SK-N-SH (cell line): ENCODE data around the gene MYMX.

Source experiments
- GABPA ChIP-seq: IDR thresholded peaks from 2 replicates; pipeline ENCODE4 v1.4.0; 2012; ENCODE audit warnings: low read depth, mild to moderate bottlenecking
- POLR2AphosphoS5 ChIP-seq: IDR thresholded peaks from 2 replicates; pipeline ENCODE4 v1.6.1; 2012; ENCODE audit warnings: low read depth, low read length
- RAD21 ChIP-seq: IDR thresholded peaks from 2 replicates; pipeline ENCODE4 v1.6.1; 2012; ENCODE audit warnings: mild to moderate bottlenecking, low read length
- TAF1 ChIP-seq: IDR thresholded peaks from 2 replicates; pipeline ENCODE4 v1.6.1; 2012; ENCODE audit warnings: low read depth, mild to moderate bottlenecking, low read length, moderate library complexity, borderline replicate concordance
- TF ChIP-seq, protein P1 (sequence below): IDR thresholded peaks from 2 replicates; pipeline ENCODE4 v1.6.1; 2012; ENCODE audit warnings: mild to moderate bottlenecking, low read depth, low read length, moderate library complexity
- TF ChIP-seq, protein P2 (sequence below): IDR thresholded peaks from 2 replicates; pipeline ENCODE4 v1.4.0; 2012; ENCODE audit warnings: low read depth
- TF ChIP-seq, protein P3 (sequence below): IDR thresholded peaks from 2 replicates; pipeline ENCODE4 v1.4.0; 2012; ENCODE audit warnings: low read depth, borderline replicate concordance

DNA sequence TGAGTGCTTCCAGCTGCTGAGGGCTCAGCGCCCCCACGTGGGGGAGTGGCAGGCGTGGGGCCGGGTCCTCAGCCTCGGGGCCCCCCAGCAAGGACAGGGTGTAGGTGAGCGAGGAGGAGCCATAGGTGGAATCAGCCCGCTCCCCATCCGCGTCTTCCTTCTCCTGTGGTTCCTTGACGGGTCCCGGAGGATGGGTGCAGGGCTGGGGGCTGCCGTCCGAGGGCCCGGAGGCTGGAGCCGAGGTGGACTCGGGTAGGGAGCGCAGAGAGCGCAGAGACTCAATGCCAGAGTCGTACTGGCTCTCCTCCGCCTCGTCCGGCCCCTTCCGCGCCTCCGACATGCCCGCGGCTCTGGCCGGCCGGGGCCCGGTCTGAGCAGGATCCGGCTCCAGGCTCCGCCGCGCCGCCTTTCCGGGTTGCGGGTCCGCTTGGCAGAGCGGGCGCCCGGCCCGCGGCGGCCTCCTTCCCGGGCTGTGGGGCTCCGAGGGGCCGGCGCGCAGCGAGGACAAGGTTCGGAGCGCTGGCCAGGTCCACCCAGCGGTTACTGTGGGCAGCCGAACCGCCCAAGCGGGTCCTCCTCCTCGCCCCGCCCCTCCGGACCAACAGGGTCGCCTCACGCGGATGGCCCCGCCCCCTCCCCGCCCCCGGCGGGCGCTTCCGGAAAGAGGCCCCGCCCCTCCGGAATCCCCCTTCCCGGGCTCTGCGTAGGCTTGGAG lies 48.4 kb downstream of the MYMX start, which contains the start of gene NFKBIE:
- TF ChIP-seq, protein P1, sequence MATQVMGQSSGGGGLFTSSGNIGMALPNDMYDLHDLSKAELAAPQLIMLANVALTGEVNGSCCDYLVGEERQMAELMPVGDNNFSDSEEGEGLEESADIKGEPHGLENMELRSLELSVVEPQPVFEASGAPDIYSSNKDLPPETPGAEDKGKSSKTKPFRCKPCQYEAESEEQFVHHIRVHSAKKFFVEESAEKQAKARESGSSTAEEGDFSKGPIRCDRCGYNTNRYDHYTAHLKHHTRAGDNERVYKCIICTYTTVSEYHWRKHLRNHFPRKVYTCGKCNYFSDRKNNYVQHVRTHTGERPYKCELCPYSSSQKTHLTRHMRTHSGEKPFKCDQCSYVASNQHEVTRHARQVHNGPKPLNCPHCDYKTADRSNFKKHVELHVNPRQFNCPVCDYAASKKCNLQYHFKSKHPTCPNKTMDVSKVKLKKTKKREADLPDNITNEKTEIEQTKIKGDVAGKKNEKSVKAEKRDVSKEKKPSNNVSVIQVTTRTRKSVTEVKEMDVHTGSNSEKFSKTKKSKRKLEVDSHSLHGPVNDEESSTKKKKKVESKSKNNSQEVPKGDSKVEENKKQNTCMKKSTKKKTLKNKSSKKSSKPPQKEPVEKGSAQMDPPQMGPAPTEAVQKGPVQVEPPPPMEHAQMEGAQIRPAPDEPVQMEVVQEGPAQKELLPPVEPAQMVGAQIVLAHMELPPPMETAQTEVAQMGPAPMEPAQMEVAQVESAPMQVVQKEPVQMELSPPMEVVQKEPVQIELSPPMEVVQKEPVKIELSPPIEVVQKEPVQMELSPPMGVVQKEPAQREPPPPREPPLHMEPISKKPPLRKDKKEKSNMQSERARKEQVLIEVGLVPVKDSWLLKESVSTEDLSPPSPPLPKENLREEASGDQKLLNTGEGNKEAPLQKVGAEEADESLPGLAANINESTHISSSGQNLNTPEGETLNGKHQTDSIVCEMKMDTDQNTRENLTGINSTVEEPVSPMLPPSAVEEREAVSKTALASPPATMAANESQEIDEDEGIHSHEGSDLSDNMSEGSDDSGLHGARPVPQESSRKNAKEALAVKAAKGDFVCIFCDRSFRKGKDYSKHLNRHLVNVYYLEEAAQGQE = no peak
- TF ChIP-seq POLR2AphosphoS5 (peak; percentile 81), RAD21 (peak; percentile 52), GABPA (peak; percentile 45; the same call in 1 of the 2 replicates), TAF1 (peak; percentile 75)
- TF ChIP-seq, protein P2, sequence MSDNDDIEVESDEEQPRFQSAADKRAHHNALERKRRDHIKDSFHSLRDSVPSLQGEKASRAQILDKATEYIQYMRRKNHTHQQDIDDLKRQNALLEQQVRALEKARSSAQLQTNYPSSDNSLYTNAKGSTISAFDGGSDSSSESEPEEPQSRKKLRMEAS = 0 out of 2 replicates have a peak, but pooled peaks have one; percentile 34
- TF ChIP-seq, protein P3, sequence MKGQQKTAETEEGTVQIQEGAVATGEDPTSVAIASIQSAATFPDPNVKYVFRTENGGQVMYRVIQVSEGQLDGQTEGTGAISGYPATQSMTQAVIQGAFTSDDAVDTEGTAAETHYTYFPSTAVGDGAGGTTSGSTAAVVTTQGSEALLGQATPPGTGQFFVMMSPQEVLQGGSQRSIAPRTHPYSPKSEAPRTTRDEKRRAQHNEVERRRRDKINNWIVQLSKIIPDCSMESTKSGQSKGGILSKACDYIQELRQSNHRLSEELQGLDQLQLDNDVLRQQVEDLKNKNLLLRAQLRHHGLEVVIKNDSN = no peak
